SK-N-SH (cell line): ENCODE data around the gene WASF3. TPM values are rescaled to one million over a fixed set of nuclear protein-coding genes. Genes with fewer than 3 reads are reported as not detected.

Experiments used
- CTCF ChIA-PET: fragments of 300-600, 350-600 bp; formaldehyde crosslinking; extraction: SDS; loops from one replicate; lab custom pipeline; 2021; lab: Yijun Ruan, JAX
- POLR2A ChIA-PET: fragments of 350-600 bp; sonication (Branson Sonifier 250); formaldehyde crosslinking; extraction: SDS; loops from one replicate; lab custom pipeline; 2020; ENCODE audit warnings: antibody characterized with exemption, inconsistent platforms; lab: Yijun Ruan, JAX
- DNase-seq: peaks from one replicate; pipeline ENCODE4 v3.0.0; 2012
- H2AFZ ChIP-seq: fragments of 200-600 bp; sonication (generic); 2 replicates; pipeline ENCODE4 v1.8.1; 2016; ENCODE audit warnings: antibody characterized with exemption, mild to moderate bottlenecking, low read depth
- H3F3A ChIP-seq: fragments of 200-600 bp; sonication (generic); replicated peaks from 2 replicates; pipeline ENCODE3; 2016; ENCODE audit warnings: antibody characterized with exemption, mild to moderate bottlenecking; ENCODE audit not compliant: insufficient read depth
- H3K27ac ChIP-seq, 2 experiments: fragments of 200-500 bp in 1 of 2; fragments of 200-600 bp in 1 of 2; sonication (Bioruptor generic) in 1 of 2; sonication (generic), shearing (Covaris generic) in 1 of 2; 2 replicates each; pipeline versions ENCODE4 v1.5.1 to v1.6.1; 2014 to 2016; ENCODE audit warnings: low read depth in 2 of 2, inconsistent platforms in 1 of 2, low read length in 1 of 2, mild to moderate bottlenecking in 1 of 2, mixed read lengths in 1 of 2
- H3K27me3 ChIP-seq: fragments of 200-600 bp; sonication (generic), shearing (Covaris generic); 2 replicates; pipeline ENCODE4 v1.6.1; 2016; ENCODE audit warnings: mixed run types; ENCODE audit not compliant: insufficient read depth
- H3K36me3 ChIP-seq, 2 experiments: fragments of 200-500 bp in 1 of 2; fragments of 200-600 bp in 1 of 2; sonication (Bioruptor generic) in 1 of 2; sonication (generic) in 1 of 2; replicated peaks in 1 of 2; 2 replicates each; pipeline versions ENCODE3 to v1.5.1; 2014 to 2016; ENCODE audit warnings: low read length in 1 of 2, mild to moderate bottlenecking in 1 of 2; ENCODE audit not compliant: insufficient read depth in 2 of 2, control insufficient read depth in 1 of 2
- H3K4me1 ChIP-seq, 2 experiments: fragments of 200-500 bp in 1 of 2; fragments of 200-600 bp in 1 of 2; sonication (Bioruptor generic) in 1 of 2; sonication (generic), shearing (Covaris generic) in 1 of 2; 2 replicates each; pipeline versions ENCODE4 v1.5.1 to v1.6.1; 2014 to 2016; ENCODE audit warnings: low read depth in 1 of 2, low read length in 1 of 2, mixed run types in 1 of 2; ENCODE audit not compliant: insufficient read depth in 2 of 2, control insufficient read depth in 1 of 2
- H3K4me2 ChIP-seq: fragments of 200-600 bp; sonication (generic), shearing (Covaris generic); 2 replicates; pipeline ENCODE4 v1.6.1; 2017; ENCODE audit warnings: mixed run types
- H3K4me3 ChIP-seq, 2 experiments: fragments of 200-500 bp in 1 of 2; fragments of 200-600 bp in 1 of 2; sonication (Bioruptor generic) in 1 of 2; sonication (generic), shearing (Covaris generic) in 1 of 2; 2 replicates each; pipeline versions ENCODE4 v1.5.1 to v1.8.1; 2014 to 2016; ENCODE audit warnings: low read depth in 2 of 2, inconsistent platforms in 1 of 2, low read length in 1 of 2, mild to moderate bottlenecking in 1 of 2, mixed read lengths in 1 of 2, moderate library complexity in 1 of 2
- H3K79me2 ChIP-seq: fragments of 200-600 bp; sonication (generic); 2 replicates; pipeline ENCODE4 v1.8.1; 2017; ENCODE audit warnings: mild to moderate bottlenecking; ENCODE audit not compliant: insufficient read depth
- H3K9ac ChIP-seq: fragments of 200-600 bp; sonication (generic); 2 replicates; pipeline ENCODE4 v1.6.1; 2017; ENCODE audit warnings: mixed run types
- H3K9me2 ChIP-seq: fragments of 200-600 bp; sonication (generic); 2 replicates; pipeline ENCODE4 v1.6.1; 2017; ENCODE audit warnings: mixed run types
- H3K9me3 ChIP-seq: fragments of 200-600 bp; sonication (generic); 2 replicates; pipeline ENCODE4 v1.6.1; 2017; ENCODE audit warnings: mixed run types, mild to moderate bottlenecking, moderate library complexity
- H4K20me1 ChIP-seq: fragments of 200-600 bp; sonication (generic); 2 replicates; pipeline ENCODE4 v1.6.1; 2017; ENCODE audit warnings: mild to moderate bottlenecking, mixed run types; ENCODE audit not compliant: insufficient read depth
- CHD2 ChIP-seq: fragments of 150-350 bp; IDR thresholded peaks from 2 replicates; pipeline ENCODE4 v1.6.1; 2018; ENCODE audit warnings: low read length; ENCODE audit not compliant: partially characterized antibody
- EP300 ChIP-seq, 2 experiments: IDR thresholded peaks; 2 replicates each; pipeline versions ENCODE4 v1.4.0 to v1.6.1; 2012; ENCODE audit warnings: borderline replicate concordance in 1 of 2, low read depth in 1 of 2, low read length in 1 of 2
- EZH2phosphoT487 ChIP-seq: fragments of 200-600 bp; sonication (generic); IDR thresholded peaks from 2 replicates; pipeline ENCODE4 v1.6.1; 2017; ENCODE audit warnings: low read depth, mixed run types, mild to moderate bottlenecking, antibody characterized with exemption, moderate library complexity, borderline replicate concordance
- GABPA ChIP-seq: IDR thresholded peaks from 2 replicates; pipeline ENCODE4 v1.4.0; 2012; ENCODE audit warnings: low read depth, mild to moderate bottlenecking
- GATA2 ChIP-seq: sonication (generic); formaldehyde crosslinking; IDR thresholded peaks from 2 replicates; pipeline ENCODE4 v1.5.0; 2020; ENCODE audit warnings: mild to moderate bottlenecking, missing genetic modification reagents
- MEF2A ChIP-seq: IDR thresholded peaks from 2 replicates; pipeline ENCODE4 v1.4.0; 2012; ENCODE audit warnings: low read depth, borderline replicate concordance
- PBX3 ChIP-seq: IDR thresholded peaks from 2 replicates; pipeline ENCODE4; 2012
- RAD21 ChIP-seq: IDR thresholded peaks from 2 replicates; pipeline ENCODE4 v1.6.1; 2012; ENCODE audit warnings: mild to moderate bottlenecking, low read length
- WGBS: methylation state at CpG from one replicate; pipeline ENCODE4 v1.1.6; 2017; ENCODE audit warnings: low lambda C conversion rate; 5-methylcytosine and 5-hydroxymethylcytosine counted together
- polyA plus RNA-seq, 3 experiments: library from polyadenylated mRNA; depleted of rRNA; stranded (reverse); fragments of >200 nt; gene quantifications; 2 replicates each; pipeline ENCODE4 v1.2.3, GENCODE V29; 2012
- TF ChIP-seq, protein P1 (sequence below): fragments of 150-350 bp; IDR thresholded peaks from 2 replicates; pipeline ENCODE4 v1.6.1; 2017; ENCODE audit warnings: antibody characterized with exemption, low read length, low read depth, borderline replicate concordance
- TF ChIP-seq, protein P2 (sequence below): IDR thresholded peaks from 2 replicates; pipeline ENCODE4 v1.4.0; 2012; ENCODE audit warnings: low read depth, borderline replicate concordance

WASF3 gene
- polyA plus RNA-seq, 1 of the 3 experiments (the other 2 are of a cell fraction): 10.4 TPM

DNA sequence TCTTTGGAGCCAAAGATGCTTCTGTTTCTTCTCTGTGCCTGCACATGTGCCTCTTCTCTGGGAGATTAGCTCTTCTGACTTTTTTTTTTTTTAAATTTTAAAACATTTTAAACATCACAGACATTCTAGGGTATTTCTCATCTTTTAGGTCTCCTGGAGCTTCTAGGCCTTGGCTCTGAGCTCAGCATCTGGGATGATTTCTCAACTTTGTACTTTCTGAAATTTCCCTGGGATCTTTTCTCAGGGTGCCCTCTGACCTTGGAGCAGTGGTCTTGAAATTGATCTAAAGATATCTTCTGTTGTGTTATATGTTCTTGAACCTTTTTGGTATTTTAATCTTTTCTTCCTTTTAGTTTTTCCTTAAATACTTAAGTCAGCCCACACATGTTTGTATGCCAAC lies 6.2 kb downstream of the WASF3 start (continued):
- TF ChIP-seq, protein P1, sequence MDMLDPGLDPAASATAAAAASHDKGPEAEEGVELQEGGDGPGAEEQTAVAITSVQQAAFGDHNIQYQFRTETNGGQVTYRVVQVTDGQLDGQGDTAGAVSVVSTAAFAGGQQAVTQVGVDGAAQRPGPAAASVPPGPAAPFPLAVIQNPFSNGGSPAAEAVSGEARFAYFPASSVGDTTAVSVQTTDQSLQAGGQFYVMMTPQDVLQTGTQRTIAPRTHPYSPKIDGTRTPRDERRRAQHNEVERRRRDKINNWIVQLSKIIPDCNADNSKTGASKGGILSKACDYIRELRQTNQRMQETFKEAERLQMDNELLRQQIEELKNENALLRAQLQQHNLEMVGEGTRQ: no peak

GRCh38 chr13:26568132-26568815 lies 10.8 kb downstream of the WASF3 start:
- no peak for DNase-seq
- no peak overlapping the region for H3K27ac ChIP-seq
- TF ChIP-seq GATA2 (CRISPR knock-in tag) (no peak), RAD21 (no peak)
- TF ChIP-seq, all 33 proteins: peak for 0
- ChIA-PET POLR2A (interaction anchor here (0.6 kb wide), 1 partner anchor 145 kb away, joined by 3 read pairs; no protein-coding TSS in a partner anchor), CTCF (no interaction called here)
- peaks cover 0 to 2% of the 10 kb centered on the region in 2 experiments; a peak in 1 of 4 replicates for H3K4me1 ChIP-seq
- no peak overlapping the region for H2AFZ ChIP-seq
- H3K9me2 ChIP-seq: no peaks in the 10 kb centered on the region
- H3K4me2 ChIP-seq: no peak overlapping the region
- no peaks in the 10 kb centered on the region for H3K9me3 ChIP-seq
- no peaks in the 10 kb centered on the region for H3F3A ChIP-seq
- H3K9ac ChIP-seq: no peak overlapping the region
- WGBS: 87% methylated on average over 2 of the region's 2 CpGs
- peaks cover 27% of the 10 kb centered on the region for H4K20me1 ChIP-seq
- no peak overlapping the region for H3K4me3 ChIP-seq
- H3K36me3 ChIP-seq: no peaks in the 10 kb centered on the region
- H3K27me3 ChIP-seq: no peaks in the 10 kb centered on the region
- H3K79me2 ChIP-seq: peaks cover 100% of the 10 kb centered on the region

GRCh38 chr13:26571518-26571917 lies 14.0 kb downstream of the WASF3 start:
- ChIA-PET POLR2A (no interaction called here), CTCF (interaction anchor here (1.2 kb wide), 1 partner anchor 8 kb away, joined by 3 read pairs; no protein-coding TSS in a partner anchor)
- no peak overlapping the region for H3K4me2 ChIP-seq
- no peaks in the 10 kb centered on the region for H3F3A ChIP-seq
- 80% methylated on average over 3 of the region's 3 CpGs for WGBS
- H2AFZ ChIP-seq: no peak overlapping the region
- no peaks in the 10 kb centered on the region for H3K9me2 ChIP-seq
- no peaks in the 10 kb centered on the region for H3K9me3 ChIP-seq
- H4K20me1 ChIP-seq: peaks cover 12% of the 10 kb centered on the region
- H3K4me1 ChIP-seq: peaks cover 0 to under 1% of the 10 kb centered on the region in 2 experiments; a peak in 1 of 4 replicates
- H3K27me3 ChIP-seq: no peaks in the 10 kb centered on the region
- no peak for DNase-seq
- no peak overlapping the region for H3K9ac ChIP-seq
- no peak overlapping the region for H3K27ac ChIP-seq
- H3K4me3 ChIP-seq: no peak overlapping the region
- peaks cover 3 to 5% of the 10 kb centered on the region in 2 experiments for H3K36me3 ChIP-seq
- no peak for TF ChIP-seq EP300 (IDR thresholded peaks at IDR 0.05; ENCODE audit: borderline replicate concordance in 1 of 2, low read depth in 1 of 2, low read length in 1 of 2)
- TF ChIP-seq, protein P2, sequence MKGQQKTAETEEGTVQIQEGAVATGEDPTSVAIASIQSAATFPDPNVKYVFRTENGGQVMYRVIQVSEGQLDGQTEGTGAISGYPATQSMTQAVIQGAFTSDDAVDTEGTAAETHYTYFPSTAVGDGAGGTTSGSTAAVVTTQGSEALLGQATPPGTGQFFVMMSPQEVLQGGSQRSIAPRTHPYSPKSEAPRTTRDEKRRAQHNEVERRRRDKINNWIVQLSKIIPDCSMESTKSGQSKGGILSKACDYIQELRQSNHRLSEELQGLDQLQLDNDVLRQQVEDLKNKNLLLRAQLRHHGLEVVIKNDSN: no peak
- no peak for TF ChIP-seq PBX3
- no peak for TF ChIP-seq MEF2A
- no peak for TF ChIP-seq CHD2
- TF ChIP-seq EZH2phosphoT487: no peak
- no peak for TF ChIP-seq GABPA
- H3K79me2 ChIP-seq: peaks cover 95% of the 10 kb centered on the region
